HL-60/S4 (cell line): ENCODE measurements around the gene ZNF101.
"Not testable (repeated sequence)": the region's sequence is repeated elsewhere in the genome, so short reads cannot be mapped to it uniquely, and the experiment has no call there.

ENCODE experiments used
- in situ Hi-C: fragments of 300-500 bp; cut with MboI; formaldehyde crosslinking; loops from 2 replicates; pipeline ENCODE4 v1.14.3; 2022; ENCODE audit warnings: low sequenced_read_pairs

ZNF101 gene

GRCh38 chr19:19657397-19657783, 11.2 kb upstream of the ZNF101 start:
- in situ Hi-C loops: no loop called here

DNA sequence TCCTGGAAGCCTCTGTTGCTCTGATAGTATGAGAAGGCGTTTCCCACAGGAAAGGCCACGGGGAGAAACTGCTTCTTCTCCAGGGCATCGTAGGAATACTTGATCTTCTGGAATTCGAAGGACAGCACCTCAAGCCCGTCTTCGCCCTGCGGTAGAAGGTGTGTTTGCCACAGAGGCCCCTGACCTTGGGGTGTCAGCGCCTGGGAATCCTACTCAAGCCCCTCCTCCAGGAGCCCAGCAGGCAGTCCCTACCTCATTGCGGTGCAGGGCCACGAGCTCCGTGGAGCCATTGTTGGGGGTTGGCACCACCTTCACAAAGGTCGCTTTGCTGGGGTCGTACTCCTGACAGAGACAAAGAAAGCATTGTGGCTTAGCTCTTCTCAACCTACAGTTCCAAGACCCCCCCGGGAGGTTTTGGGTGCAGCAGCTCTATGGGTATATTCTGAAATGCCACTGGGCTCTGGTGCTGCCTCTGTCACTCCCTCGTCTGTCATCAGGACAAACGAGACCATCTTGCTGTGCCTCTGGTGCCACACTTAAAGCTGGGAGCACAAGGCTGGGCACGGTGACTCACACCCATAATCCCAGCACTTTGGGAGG, 8.9 kb upstream of the ZNF101 start:
- in situ Hi-C loops: no loop called here

DNA sequence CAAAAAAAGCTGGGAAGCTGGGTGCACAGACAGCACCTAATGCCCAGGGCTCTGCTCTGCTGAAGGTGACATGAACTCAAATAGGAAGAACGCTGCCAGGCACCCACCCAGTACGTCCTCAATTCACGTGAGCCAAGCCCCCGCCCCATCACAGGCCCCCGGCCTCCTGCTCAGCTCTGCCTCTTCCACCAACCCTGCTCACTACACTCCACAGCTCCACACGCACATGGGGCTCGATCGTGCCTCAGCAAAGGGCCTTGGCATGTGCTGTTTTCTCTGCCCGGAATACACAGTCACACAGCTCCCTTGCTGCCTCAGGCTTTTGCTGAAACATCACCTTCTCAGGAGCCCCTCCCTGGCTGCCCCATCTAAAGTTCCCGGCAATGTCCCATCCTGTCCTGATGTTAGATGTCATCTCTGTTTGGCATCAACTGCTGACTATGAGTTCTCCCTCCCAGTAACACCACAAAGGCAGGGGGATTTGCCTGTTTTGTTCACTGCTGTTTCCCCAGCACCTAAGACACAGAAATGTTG, 7.4 kb upstream of the ZNF101 start:
- in situ Hi-C loops: no loop called here

- in situ Hi-C loops: no loop called here
Observed at GRCh38 chr19:19661675-19662251, 6.9 kb upstream of the ZNF101 start.

- in situ Hi-C loops: no loop called here
Observed at GRCh38 chr19:19662344-19662743, 6.3 kb upstream of the ZNF101 start.

DNA sequence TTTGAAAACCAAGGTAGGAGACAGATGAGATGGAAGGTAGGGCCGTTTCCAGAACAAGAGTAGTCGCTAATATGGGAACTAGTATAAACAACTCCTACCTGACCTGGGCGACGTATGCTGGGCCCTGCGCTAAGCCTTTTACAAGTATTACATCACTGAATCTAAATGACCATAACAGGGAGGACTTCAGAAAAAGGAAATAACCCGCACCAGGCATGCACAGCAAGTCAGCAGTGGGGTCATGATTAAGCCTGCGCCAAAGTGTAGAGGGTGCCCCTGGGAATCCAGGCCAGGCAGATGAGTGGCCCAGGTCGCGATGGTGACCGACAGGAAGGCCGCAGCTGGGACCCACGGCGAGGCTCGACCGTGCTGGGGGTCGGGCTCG, 5.8 kb upstream of the ZNF101 start:
- in situ Hi-C loops: no loop called here

GRCh38 chr19:19663256-19664120, 5.2 kb upstream of the ZNF101 start, which contains the start of gene ATP13A1:
ATP13A1 (minus strand) TSS chr19:19663676; CDS start chr19:19663666, 10 bp downstream.
- in situ Hi-C loops: no loop called here

DNA sequence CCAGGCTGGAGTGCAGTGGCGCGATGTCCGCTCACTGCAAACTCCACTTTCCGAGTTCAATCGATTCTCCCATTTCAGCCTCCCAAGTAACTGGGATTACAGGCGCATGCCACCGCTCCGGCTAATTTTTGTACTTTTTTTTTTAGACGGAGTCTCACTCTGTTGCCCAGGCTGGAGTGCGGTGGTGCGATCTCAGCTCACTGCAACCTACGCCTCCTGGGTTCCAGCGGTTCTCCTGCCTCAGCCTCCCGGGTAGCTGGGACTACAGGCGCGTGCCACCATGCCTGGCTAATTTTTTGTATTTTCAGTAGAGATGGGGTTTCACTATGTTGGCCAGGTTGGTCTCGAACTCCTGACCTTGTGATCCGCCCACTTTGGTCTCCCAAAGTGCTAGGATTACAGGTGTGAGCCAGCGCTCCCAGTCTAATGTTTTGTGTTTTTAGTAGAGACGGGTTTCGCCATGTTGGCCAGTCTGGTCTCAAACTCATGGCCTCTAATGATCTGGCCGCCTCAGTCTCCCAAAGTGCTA, 3.2 kb upstream of the ZNF101 start:
- in situ Hi-C loops: not testable (repeated sequence)

- in situ Hi-C loops: no loop called here
Observed at GRCh38 chr19:19670070-19670551, 1.5 kb downstream of the ZNF101 start.

GRCh38 chr19:19672816-19673215, 4.2 kb downstream of the ZNF101 start:
- in situ Hi-C loops: no loop called here

DNA sequence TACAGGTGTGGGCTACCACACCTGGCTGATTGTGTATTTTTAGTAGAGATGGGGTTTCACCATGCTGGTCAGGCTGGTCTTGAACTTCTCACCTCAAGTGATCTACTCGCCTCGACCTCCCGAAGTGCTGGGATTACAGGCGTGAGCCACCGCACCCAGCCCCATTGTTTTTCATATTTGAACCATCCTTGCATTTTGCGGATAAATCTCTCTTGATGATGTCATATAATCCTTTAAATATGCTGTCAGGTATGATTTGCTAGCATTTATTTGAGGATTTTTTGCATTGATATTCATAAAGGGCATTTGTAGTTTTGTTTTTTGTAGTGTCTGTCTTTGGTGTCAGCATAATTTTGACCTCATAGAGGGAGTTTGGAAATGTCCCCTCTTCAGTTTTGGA, 5.7 kb downstream of the ZNF101 start:
- in situ Hi-C loops: no loop called here

- in situ Hi-C loops: no loop called here
Observed at GRCh38 chr19:19677579-19677978, 8.9 kb downstream of the ZNF101 start.

- in situ Hi-C loops: no loop called here
Observed at GRCh38 chr19:19679176-19680073, 10.8 kb downstream of the ZNF101 start.

DNA sequence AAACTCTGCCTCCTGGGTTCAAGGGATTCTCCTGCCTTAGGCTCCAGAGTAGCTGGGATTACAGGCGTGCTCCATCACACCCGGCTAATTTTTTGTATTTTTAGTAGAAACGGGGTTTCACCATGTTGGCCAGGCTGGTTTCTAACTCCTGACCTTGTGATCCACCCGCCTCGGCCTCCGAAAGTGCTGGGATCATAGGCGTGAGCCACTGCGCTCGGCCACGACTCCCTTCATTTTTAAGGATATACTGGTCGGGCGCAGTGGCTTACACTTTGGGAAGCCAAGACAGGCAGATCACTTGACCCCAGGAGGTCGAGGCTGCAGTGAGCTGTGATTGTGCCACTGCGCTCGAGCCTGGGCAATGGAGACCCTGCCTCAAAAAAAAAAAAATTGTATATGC, 17.5 kb downstream of the ZNF101 start:
- in situ Hi-C loops: not testable (repeated sequence)

- in situ Hi-C loops: no loop called here
Observed at GRCh38 chr19:19686580-19686979, 17.9 kb downstream of the ZNF101 start.

DNA sequence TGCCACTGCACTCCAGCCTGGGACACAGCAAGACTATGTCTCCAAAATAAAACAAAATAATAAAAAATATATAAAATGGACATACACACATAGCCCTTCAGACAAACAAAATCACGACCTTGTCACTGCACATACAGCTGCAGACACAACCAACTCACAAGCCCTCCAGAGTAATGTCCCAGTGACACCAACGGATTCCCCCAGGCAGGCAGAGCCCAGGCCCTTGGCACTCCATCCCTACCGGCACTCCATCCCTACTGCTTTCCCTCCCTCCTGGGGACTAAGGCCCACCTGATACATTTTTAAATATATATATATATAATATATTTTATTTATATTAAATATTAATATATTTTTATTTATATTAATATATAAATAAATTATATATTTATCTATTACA, 18.5 kb downstream of the ZNF101 start:
- in situ Hi-C loops: no loop called here

DNA sequence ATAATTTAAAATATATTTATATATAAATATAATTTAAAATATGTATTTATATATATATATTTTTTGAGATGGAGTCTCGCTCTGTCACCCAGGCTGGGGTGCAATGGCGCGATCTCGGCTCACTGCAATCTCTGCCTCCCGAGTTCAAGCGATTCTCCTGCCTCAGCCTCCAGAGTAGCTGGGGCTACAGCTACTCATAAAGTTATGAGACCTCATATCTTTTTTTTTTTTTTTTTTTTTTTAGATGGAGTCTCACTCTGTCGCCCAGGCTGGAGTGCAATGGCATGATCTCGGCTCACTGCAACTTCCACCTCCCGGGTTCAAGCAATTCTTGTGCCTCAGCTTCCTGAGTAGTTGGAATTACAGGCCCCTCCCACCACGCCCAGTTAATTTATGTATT, 20.4 kb downstream of the ZNF101 start:
- in situ Hi-C loops: not testable (repeated sequence)

GRCh38 chr19:19691683-19692082, 23.0 kb downstream of the ZNF101 start:
- in situ Hi-C loops: no loop called here

DNA sequence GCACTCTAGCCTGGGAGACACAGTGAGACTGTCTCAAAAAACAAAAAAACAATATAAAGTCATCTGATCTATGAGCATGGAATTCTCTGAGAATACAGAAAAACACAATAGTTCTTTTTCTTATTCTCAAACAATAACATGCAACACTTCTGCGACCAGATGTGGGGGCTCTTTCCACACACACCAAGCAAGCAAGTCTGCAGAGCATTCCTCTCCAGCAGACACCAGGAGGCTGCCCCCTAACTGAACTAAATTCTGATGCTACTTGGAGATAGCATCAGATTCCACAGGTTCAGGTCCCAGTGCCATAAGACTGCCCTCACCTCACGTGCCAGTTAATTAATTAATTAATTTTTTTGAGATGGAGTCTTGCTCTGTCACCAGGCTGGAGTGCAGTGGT, 27.7 kb downstream of the ZNF101 start:
- in situ Hi-C loops: no loop called here

DNA sequence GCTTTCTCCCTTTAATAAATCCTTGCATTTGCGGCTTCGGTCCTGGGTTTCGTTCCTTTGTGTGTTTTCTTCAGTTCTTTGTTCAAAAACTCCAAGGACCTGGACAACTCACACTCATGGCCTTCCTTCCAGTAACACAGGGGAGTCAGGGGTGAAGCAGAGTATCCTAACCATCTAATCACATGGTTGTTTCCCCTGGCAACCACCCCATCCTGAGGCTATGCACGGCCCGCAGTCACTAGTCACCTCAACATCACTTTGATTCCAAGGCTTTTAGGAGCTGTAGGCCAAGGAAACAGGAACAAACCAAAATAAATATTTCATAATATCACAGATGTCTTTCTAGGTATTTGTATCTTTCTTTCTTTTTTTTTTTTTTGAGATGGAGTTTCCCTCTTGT, 28.9 kb downstream of the ZNF101 start:
- in situ Hi-C loops: no loop called here
